Urothelium cell line (cell line): ENCODE data around the gene DIAPH3.

Source experiments
- DNase-seq: peaks from one replicate; pipeline ENCODE4 v3.0.0; 2011; ENCODE audit warnings: low spot score, mixed read lengths
- FAIRE-seq: peaks from 2 replicates; lab custom pipeline; 2011; peaks lifted over from hg19 to GRCh38; lab: Jason Lieb, UNC

DIAPH3 gene

GRCh38 chr13:60035874-60036273, 127.9 kb downstream of the DIAPH3 start:
- DNase-seq (no peak), FAIRE-seq (no peak)

GRCh38 chr13:60032851-60033250, 130.9 kb downstream of the DIAPH3 start:
- FAIRE-seq (no peak), DNase-seq (no peak)

- FAIRE-seq = no peak
- no peak for DNase-seq
These were observed 135.7 kb downstream of the DIAPH3 start for GRCh38 chr13:60028021-60028420.

- no peak for DNase-seq
- FAIRE-seq = no peak
These were observed 137.4 kb downstream of the DIAPH3 start for GRCh38 chr13:60026286-60026685.

- FAIRE-seq (no peak), DNase-seq (no peak)
These were observed 143.4 kb downstream of the DIAPH3 start for GRCh38 chr13:60020288-60020687.

GRCh38 chr13:60019119-60019993, 144.4 kb downstream of the DIAPH3 start:
- FAIRE-seq = no peak

GRCh38 chr13:60018536-60018935, 145.2 kb downstream of the DIAPH3 start:
- no peak for DNase-seq

More at GRCh38 chr13:60019119-60019993, 144.4 kb downstream of the DIAPH3 start:
- DNase-seq = no peak

GRCh38 chr13:60016229-60016628, 147.5 kb downstream of the DIAPH3 start:
- no peak for DNase-seq
- FAIRE-seq = no peak

More at GRCh38 chr13:60018536-60018935, 145.2 kb downstream of the DIAPH3 start:
- no peak for FAIRE-seq

GRCh38 chr13:60013166-60013565, 150.6 kb downstream of the DIAPH3 start:
- DNase-seq = no peak
- no peak for FAIRE-seq

- FAIRE-seq (no peak), DNase-seq (no peak)
These were observed 151.2 kb downstream of the DIAPH3 start for GRCh38 chr13:60012488-60012887.

- no peak for DNase-seq
- FAIRE-seq = no peak
These were observed 154.2 kb downstream of the DIAPH3 start for GRCh38 chr13:60009300-60010253.

- DNase-seq = no peak
- FAIRE-seq = no peak
These were observed 161.8 kb downstream of the DIAPH3 start for GRCh38 chr13:60001889-60002288.

GRCh38 chr13:60000976-60001375, 162.8 kb downstream of the DIAPH3 start:
- FAIRE-seq (no peak), DNase-seq (no peak)

GRCh38 chr13:60000081-60000480, 163.6 kb downstream of the DIAPH3 start:
- DNase-seq = no peak
- FAIRE-seq = no peak

- FAIRE-seq (no peak), DNase-seq (no peak)
These were observed 165.8 kb downstream of the DIAPH3 start for GRCh38 chr13:59997976-59998375.

- FAIRE-seq (no peak), DNase-seq (no peak)
These were observed 167.2 kb downstream of the DIAPH3 start for GRCh38 chr13:59996461-59996980.

GRCh38 chr13:59991395-59991794, 172.3 kb downstream of the DIAPH3 start:
- FAIRE-seq = no peak
- DNase-seq = no peak

GRCh38 chr13:59982631-59983382, 180.9 kb downstream of the DIAPH3 start:
- FAIRE-seq = no peak

GRCh38 chr13:59979589-59979988, 184.1 kb downstream of the DIAPH3 start:
- DNase-seq (no peak), FAIRE-seq (no peak)

More at GRCh38 chr13:59982631-59983382, 180.9 kb downstream of the DIAPH3 start:
- DNase-seq = peak; percentile 5

GRCh38 chr13:59978862-59979261, 184.9 kb downstream of the DIAPH3 start:
- no peak for FAIRE-seq
- DNase-seq = no peak
